HCT116 (cell line): ENCODE measurements around the gene PLCB1. TPM values are rescaled to one million over a fixed set of nuclear protein-coding genes. Genes with fewer than 3 reads are reported as not detected.

ENCODE experiments used
- ATAC-seq: fragments of 200-7000 bp; cut with Tn5 transposase; 2 replicates; pipeline ENCODE4 v1.9.1; 2020; ENCODE audit warnings: mild to moderate bottlenecking, moderate library complexity
- BruUV-seq: library from RNA; stranded (reverse); fragments of 400-500 nt; replicated peaks from 2 replicates; lab custom pipeline; 2021; lab: Mats Ljungman, UMichigan
- CTCF ChIA-PET: fragments of 300-600 bp; sonication (Branson Sonifier 250); formaldehyde crosslinking; loops from one replicate; lab custom pipeline; 2021; ENCODE audit warnings: antibody characterized with exemption; lab: Charles Lee
- POLR2A ChIA-PET: fragments of 300-600, 350-600 bp; sonication (Branson Sonifier 250); formaldehyde crosslinking; loops from one replicate; lab custom pipeline; 2021; ENCODE audit warnings: antibody characterized with exemption; lab: Charles Lee
- RAD21 ChIA-PET, 2 experiments: fragments of 300-600 bp; sonication (Branson Sonifier 250); formaldehyde crosslinking; loops; one replicate each; lab custom pipeline; 2023; ENCODE audit warnings: low total read pairs in 2 of 2; ENCODE audit not compliant: uncharacterized antibody in 2 of 2, unreplicated experiment in 2 of 2, low non-redundant PET in 1 of 2; lab: Charles Lee
- DNase-seq: peaks from one replicate; pipeline ENCODE4 v3.0.0-alpha.2; 2010; ENCODE audit warnings: low read depth, low spot score
- H2AFZ ChIP-seq: fragments of 200-600 bp; shearing (Covaris generic), sonication (generic); 2 replicates; pipeline ENCODE4 v1.6.1; 2017; ENCODE audit warnings: low read depth, mixed run types, mixed read lengths, antibody characterized with exemption, low read length; ENCODE audit not compliant: poor library complexity, severe bottlenecking
- H3K27ac ChIP-seq: 2 replicates; pipeline ENCODE4 v1.5.1; 2012; ENCODE audit warnings: low read depth, low read length
- H3K27me3 ChIP-seq: fragments of 200-600 bp; sonication (generic); 2 replicates; pipeline ENCODE4 v1.6.1; 2016; ENCODE audit warnings: mixed run types, low read length, mixed read lengths; ENCODE audit not compliant: insufficient read depth
- H3K36me3 ChIP-seq, 2 experiments: fragments of 200-500 bp in 1 of 2; fragments of 200-600 bp in 1 of 2; sonication (Bioruptor generic) in 1 of 2; sonication (generic) in 1 of 2; 2 replicates each; pipeline versions ENCODE4 v1.5.1 to v1.6.1; 2014 to 2016; ENCODE audit warnings: low read length in 2 of 2, inconsistent platforms in 1 of 2, mixed read lengths in 1 of 2, mixed run types in 1 of 2; ENCODE audit not compliant: insufficient read depth in 2 of 2, control insufficient read depth in 1 of 2
- H3K4me1 ChIP-seq, 2 experiments: fragments of 200-600 bp in 1 of 2; sonication (generic) in 1 of 2; 2 replicates each; pipeline versions ENCODE4 v1.5.1 to v1.6.1; 2012 to 2017; ENCODE audit warnings: low read length in 2 of 2, inconsistent platforms in 1 of 2, mild to moderate bottlenecking in 1 of 2, mixed read lengths in 1 of 2, mixed run types in 1 of 2, moderate library complexity in 1 of 2; ENCODE audit not compliant: insufficient read depth in 2 of 2, control insufficient read depth in 1 of 2
- H3K4me2 ChIP-seq: fragments of 200-600 bp; sonication (generic); 2 replicates; pipeline ENCODE4 v1.6.1; 2017; ENCODE audit warnings: mixed run types, low read length, mixed read lengths
- H3K4me3 ChIP-seq, 2 experiments: fragments of 200-600 bp in 1 of 2; sonication (generic) in 1 of 2; replicated peaks in 1 of 2; 2 replicates each; pipeline ENCODE4 v1.5.1; 2011 to 2016; ENCODE audit warnings: low read length in 2 of 2, control low read depth in 1 of 2, low read depth in 1 of 2, mild to moderate bottlenecking in 1 of 2, mixed read lengths in 1 of 2, mixed run types in 1 of 2
- H3K79me2 ChIP-seq: fragments of 200-600 bp; sonication (generic); 2 replicates; pipeline ENCODE4 v1.6.1; 2017; ENCODE audit warnings: mild to moderate bottlenecking, mixed run types, low read length, moderate library complexity, mixed read lengths; ENCODE audit not compliant: insufficient read depth
- H3K9ac ChIP-seq: fragments of 200-600 bp; sonication (generic); 2 replicates; pipeline ENCODE4 v1.6.1; 2016; ENCODE audit warnings: low read length, mixed read lengths
- H3K9me2 ChIP-seq: fragments of 200-600 bp; sonication (generic), shearing (Covaris generic); 2 replicates; pipeline ENCODE4 v1.6.1; 2017; ENCODE audit warnings: mixed run types, mild to moderate bottlenecking, moderate library complexity; ENCODE audit not compliant: insufficient read depth
- H3K9me3 ChIP-seq, 2 experiments: fragments of 200-500 bp in 1 of 2; fragments of 200-600 bp in 1 of 2; sonication (Bioruptor generic) in 1 of 2; sonication (generic) in 1 of 2; 2 replicates each; pipeline ENCODE4 v1.6.1; 2014 to 2017; ENCODE audit warnings: low read length in 2 of 2, mixed read lengths in 2 of 2, inconsistent platforms in 1 of 2, low read depth in 1 of 2, mild to moderate bottlenecking in 1 of 2, mixed run types in 1 of 2, moderate library complexity in 1 of 2; ENCODE audit not compliant: control insufficient read depth in 1 of 2, insufficient read depth in 1 of 2
- H4K20me1 ChIP-seq: fragments of 200-600 bp; sonication (generic), shearing (Covaris generic); 2 replicates; pipeline ENCODE4 v1.6.1; 2017; ENCODE audit warnings: mixed run types, mild to moderate bottlenecking, moderate library complexity; ENCODE audit not compliant: insufficient read depth
- ATF3 ChIP-seq: IDR thresholded peaks from 2 replicates; pipeline ENCODE4 v1.6.1; 2012
- ELF1 ChIP-seq: IDR thresholded peaks from 2 replicates; pipeline ENCODE4 v1.6.1; 2012; ENCODE audit warnings: low read depth, borderline replicate concordance
- JUND ChIP-seq: IDR thresholded peaks from 2 replicates; pipeline ENCODE4 v1.6.1; 2012
- MAX ChIP-seq: IDR thresholded peaks from 2 replicates; pipeline ENCODE4 v1.6.1; 2012
- POLR2A ChIP-seq: IDR thresholded peaks from 2 replicates; pipeline ENCODE4 v1.7.0; 2011; ENCODE audit warnings: borderline replicate concordance; ENCODE audit not compliant: insufficient read depth, insufficient read length; ENCODE audit errors: extremely low read depth
- POLR2AphosphoS5 ChIP-seq: IDR thresholded peaks from 2 replicates; pipeline ENCODE4 v1.6.1; 2011; ENCODE audit warnings: mild to moderate bottlenecking, low read depth, low read length, moderate library complexity
- RAD21 ChIP-seq: IDR thresholded peaks from 2 replicates; pipeline ENCODE4 v1.6.1; 2012; ENCODE audit warnings: low read depth, mild to moderate bottlenecking
- REST ChIP-seq: IDR thresholded peaks from 2 replicates; pipeline ENCODE4 v1.6.1; 2012; ENCODE audit warnings: low read depth
- SP1 ChIP-seq: IDR thresholded peaks from 2 replicates; pipeline ENCODE4 v1.6.1; 2012; ENCODE audit warnings: low read depth
- SRF ChIP-seq: IDR thresholded peaks from 2 replicates; pipeline ENCODE4 v1.6.1; 2012; ENCODE audit warnings: low read depth
- TCF7L2 ChIP-seq: IDR thresholded peaks from 2 replicates; pipeline ENCODE4 v1.7.0; 2011; ENCODE audit warnings: borderline replicate concordance, inconsistent platforms; ENCODE audit not compliant: insufficient read depth, insufficient read length; ENCODE audit errors: extremely low read depth
- ZBTB33 ChIP-seq: IDR thresholded peaks from 2 replicates; pipeline ENCODE4 v1.6.1; 2011; ENCODE audit warnings: mild to moderate bottlenecking, low read length, moderate library complexity; ENCODE audit not compliant: insufficient replicate concordance; ENCODE audit errors: extremely low read depth
- intact Hi-C: fragments of 100-400 bp; cut with micrococcal nuclease; formaldehyde crosslinking; loops from 2 replicates; pipeline ENCODE4 v1.10.0; 2022
- total RNA-seq: library from RNA; stranded (reverse); gene quantifications from one replicate; pipeline ENCODE4 v1.2.1, GENCODE V29; 2021; ENCODE audit not compliant: unreplicated experiment

Gene PLCB1
- total RNA-seq, 1 experiment from 2014 or later, result 15.8 TPM

GRCh38 chr20:8631271-8631670 lies 499.2 kb downstream of the PLCB1 start:
- H4K20me1 ChIP-seq, result no peaks in the 10 kb centered on the region
- intact Hi-C loops, result no loop called here
- no peak overlapping the region for H3K4me2 ChIP-seq
- TF ChIP-seq POLR2AphosphoS5 (no peak), POLR2A (no peak), ELF1 (no peak), ATF3 (no peak), ZBTB33 (no peak)
- no peaks in the 10 kb centered on the region for H3K36me3 ChIP-seq
- no TSS peak for BruUV-seq
- no peak overlapping the region for H3K27ac ChIP-seq
- no peak for ATAC-seq
- no peaks in the 10 kb centered on the region for H3K9me2 ChIP-seq
- H3K27me3 ChIP-seq, result no peaks in the 10 kb centered on the region
- H3K4me1 ChIP-seq, result no peaks in the 10 kb centered on the region
- H3K9ac ChIP-seq, result no peak overlapping the region
- ChIA-PET RAD21 (no interaction called here), CTCF (no interaction called here), POLR2A (no interaction called here)
- H3K4me3 ChIP-seq, result no peak overlapping the region
- H3K9me3 ChIP-seq, result no peaks in the 10 kb centered on the region
- no peak overlapping the region for H2AFZ ChIP-seq
- no peaks in the 10 kb centered on the region for H3K79me2 ChIP-seq
- DNase-seq, result no peak

GRCh38 chr20:8633366-8633765 lies 501.3 kb downstream of the PLCB1 start:
- Histone ChIP-seq H2AFZ (no peak overlapping the region), H4K20me1 (no peaks in the 10 kb centered on the region), H3K9ac (no peak overlapping the region), H3K9me3 (no peaks in the 10 kb centered on the region), H3K27ac (no peak overlapping the region), H3K4me2 (no peak overlapping the region), H3K4me1 (no peaks in the 10 kb centered on the region), H3K79me2 (no peaks in the 10 kb centered on the region), H3K27me3 (no peaks in the 10 kb centered on the region), H3K36me3 (no peaks in the 10 kb centered on the region), H3K9me2 (no peaks in the 10 kb centered on the region), H3K4me3 (no peak overlapping the region)
- POLR2A ChIA-PET, result no interaction called here
- no peak for ATAC-seq
- RAD21 ChIA-PET, result no interaction called here
- BruUV-seq, result no TSS peak
- no peak for TF ChIP-seq RAD21
- no peak for TF ChIP-seq SP1
- no peak for TF ChIP-seq MAX
- TF ChIP-seq JUND, result no peak
- no peak for TF ChIP-seq TCF7L2
- TF ChIP-seq REST, result no peak
- no peak for TF ChIP-seq SRF
- intact Hi-C loops, result no loop called here
- no peak for DNase-seq
- CTCF ChIA-PET, result no interaction called here
